HG02798 (cell line): Measurements from ENCODE around the gene TMEM240.
"Not testable (repeated sequence)": the region's sequence is repeated elsewhere in the genome, so short reads cannot be mapped to it uniquely, and the experiment has no call there.

Experiments
- ATAC-seq: cut with Tn5 transposase; IDR thresholded peaks from one replicate; pipeline ENCODE4 v1.9.1; 2021; ENCODE audit warnings: mild to moderate bottlenecking; ENCODE audit not compliant: unreplicated experiment, poor library complexity

TMEM240 gene

GRCh38 chr1:1541956-1542765, 1.7 kb upstream of the TMEM240 start:
- no peak for ATAC-seq

GRCh38 chr1:1540818-1541628, 599 bp upstream of the TMEM240 start:
- ATAC-seq = no peak

GRCh38 chr1:1539310-1540089, 924 bp downstream of the TMEM240 start:
- ATAC-seq = no peak

GRCh38 chr1:1538989-1539309, 1.5 kb downstream of the TMEM240 start:
- ATAC-seq = no peak

GRCh38 chr1:1538334-1538733, 2.1 kb downstream of the TMEM240 start:
- ATAC-seq = no peak

GRCh38 chr1:1537626-1538250, 2.7 kb downstream of the TMEM240 start:
- ATAC-seq = no peak

- no peak for ATAC-seq
Measured at GRCh38 chr1:1536938-1537546, 3.4 kb downstream of the TMEM240 start.

GRCh38 chr1:1536019-1536937, 4.1 kb downstream of the TMEM240 start:
- no peak for ATAC-seq

- ATAC-seq = no peak
Measured at GRCh38 chr1:1535201-1536018, 5.0 kb downstream of the TMEM240 start.

- ATAC-seq = no peak
Measured at GRCh38 chr1:1534401-1535154, 5.8 kb downstream of the TMEM240 start.

- not testable (repeated sequence) for ATAC-seq
Measured at GRCh38 chr1:1533894-1534291, 6.5 kb downstream of the TMEM240 start.

- not testable (repeated sequence) for ATAC-seq
Measured at GRCh38 chr1:1533176-1533893, 7.1 kb downstream of the TMEM240 start.

GRCh38 chr1:1531947-1532346, 8.5 kb downstream of the TMEM240 start:
- no peak for ATAC-seq

- no peak for ATAC-seq
Measured at GRCh38 chr1:1529936-1530335, 10.5 kb downstream of the TMEM240 start.

GRCh38 chr1:1529321-1529720, 11.1 kb downstream of the TMEM240 start:
- ATAC-seq = no peak

GRCh38 chr1:1528301-1529267, 11.8 kb downstream of the TMEM240 start:
- no peak for ATAC-seq
